Measurements from ENCODE around the gene TUBB3.
"Not testable (repeated sequence)": the region's sequence is repeated elsewhere in the genome, so short reads cannot be mapped to it uniquely, and the experiment has no call there.

The TUBB3 gene

GRCh38 chr16:89965447-89966225, 42.5 kb downstream of the TUBB3 start:
- no peak for DNase-seq (ENCODE audit: low spot score)

GRCh38 chr16:89966756-89967155, 43.6 kb downstream of the TUBB3 start:
- no peak for DNase-seq (ENCODE audit: low spot score)

GRCh38 chr16:89967436-89967835, 44.3 kb downstream of the TUBB3 start:
- DNase-seq (ENCODE audit: low spot score), result not testable (repeated sequence)

GRCh38 chr16:89968074-89968473, 44.9 kb downstream of the TUBB3 start:
- not testable (repeated sequence) for DNase-seq (ENCODE audit: low spot score)

GRCh38 chr16:89969741-89970410, 46.7 kb downstream of the TUBB3 start:
- no peak for DNase-seq (ENCODE audit: low spot score)

GRCh38 chr16:89971495-89972243, 48.5 kb downstream of the TUBB3 start:
- DNase-seq (ENCODE audit: low spot score), result no peak

GRCh38 chr16:89972244-89973234, 49.4 kb downstream of the TUBB3 start:
- DNase-seq (ENCODE audit: low spot score), result peak; percentile 93

- DNase-seq (ENCODE audit: low spot score), result no peak
Measured at GRCh38 chr16:89973235-89973634, 50.1 kb downstream of the TUBB3 start.

- peak; percentile 55 for DNase-seq (ENCODE audit: low spot score)
Measured at GRCh38 chr16:89973654-89974335, 50.7 kb downstream of the TUBB3 start.

GRCh38 chr16:89974870-89975269, 51.7 kb downstream of the TUBB3 start:
- DNase-seq (ENCODE audit: low spot score), result no peak

- DNase-seq (ENCODE audit: low spot score), result no peak
Measured at GRCh38 chr16:89981414-89981813, 58.3 kb downstream of the TUBB3 start.

GRCh38 chr16:89982318-89982717, 59.2 kb downstream of the TUBB3 start:
- DNase-seq (ENCODE audit: low spot score), result no peak

- DNase-seq (ENCODE audit: low spot score), result no peak
Measured at GRCh38 chr16:89983536-89983935, 60.4 kb downstream of the TUBB3 start.

GRCh38 chr16:89984216-89984615, 61.1 kb downstream of the TUBB3 start:
- DNase-seq (ENCODE audit: low spot score), result no peak

- no peak for DNase-seq (ENCODE audit: low spot score)
Measured at GRCh38 chr16:89985219-89985618, 62.1 kb downstream of the TUBB3 start.

Data from LoVo (cell line).